Right renal pelvis (tissue), 4 donors: ENCODE results near the gene PPM1F. TPM values are rescaled to one million over a fixed set of nuclear protein-coding genes. Genes with fewer than 3 reads are reported as not detected.
A peak's percentile ranks its signal among the peaks of the same experiment; 100 is the strongest.
"Not testable (repeated sequence)": the region's sequence is repeated elsewhere in the genome, so short reads cannot be mapped to it uniquely, and the experiment has no call there.

Source experiments
- DNase-seq, 4 donors: peaks; one replicate each; pipeline ENCODE4 v3.0.0-alpha.2; 2013; ENCODE audit warnings: low read depth in 4 of 4, low spot score in 3 of 4, missing footprints in 1 of 4
- polyA plus RNA-seq, 4 donors: library from polyadenylated mRNA; unstranded; fragments of 120-200 nt; gene quantifications; one replicate each; pipeline ENCODE4 v1.2.1, GENCODE V29; 2013; ENCODE audit not compliant: insufficient read length in 4 of 4

The PPM1F gene
- polyA plus RNA-seq, 4 donors: 37.8 to 42.6 (median 39.1) TPM

DNA sequence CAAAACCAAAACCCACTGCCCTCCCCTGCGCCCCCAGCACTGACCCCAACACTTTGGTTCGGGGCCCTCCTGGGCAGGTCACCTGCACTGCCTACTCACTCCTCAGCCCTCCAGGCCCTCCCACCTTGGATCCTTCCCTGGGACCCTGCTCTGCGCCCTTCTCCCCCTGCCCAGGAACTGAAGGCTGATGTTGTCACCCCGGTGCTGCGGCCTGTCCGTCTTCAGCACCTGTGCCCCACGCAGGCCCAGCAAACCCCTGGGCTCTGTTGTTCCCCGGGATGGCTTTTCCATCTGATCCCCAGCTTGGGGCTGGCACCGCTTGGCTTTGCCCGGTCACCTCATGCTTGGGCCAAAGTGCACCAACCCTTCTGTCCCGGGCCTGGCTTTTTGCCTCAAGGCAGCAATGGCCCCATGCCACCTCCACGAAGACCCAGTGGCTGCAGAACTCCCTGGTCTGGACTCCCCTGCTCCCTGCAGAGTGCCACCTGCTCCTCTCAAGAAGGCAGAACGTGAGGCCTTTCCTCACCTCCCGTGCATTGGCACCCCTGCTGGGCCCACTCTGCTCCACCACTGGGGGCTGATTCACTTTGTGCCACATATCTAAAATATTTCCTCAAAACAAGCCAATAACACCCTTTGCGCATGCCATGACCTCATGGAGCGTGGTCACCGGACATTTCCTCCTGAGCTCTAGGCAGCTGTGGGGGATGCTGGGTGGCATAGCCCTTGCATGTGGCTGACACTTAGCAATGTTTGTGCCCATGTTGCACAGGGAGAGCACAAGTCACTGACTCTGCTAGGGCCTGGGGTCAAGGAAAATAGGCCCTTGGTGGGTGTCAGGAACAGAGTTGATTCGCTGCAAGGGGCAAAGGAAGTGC lies 8.8 kb downstream of the PPM1F start:
- DNase-seq: no peak

DNA sequence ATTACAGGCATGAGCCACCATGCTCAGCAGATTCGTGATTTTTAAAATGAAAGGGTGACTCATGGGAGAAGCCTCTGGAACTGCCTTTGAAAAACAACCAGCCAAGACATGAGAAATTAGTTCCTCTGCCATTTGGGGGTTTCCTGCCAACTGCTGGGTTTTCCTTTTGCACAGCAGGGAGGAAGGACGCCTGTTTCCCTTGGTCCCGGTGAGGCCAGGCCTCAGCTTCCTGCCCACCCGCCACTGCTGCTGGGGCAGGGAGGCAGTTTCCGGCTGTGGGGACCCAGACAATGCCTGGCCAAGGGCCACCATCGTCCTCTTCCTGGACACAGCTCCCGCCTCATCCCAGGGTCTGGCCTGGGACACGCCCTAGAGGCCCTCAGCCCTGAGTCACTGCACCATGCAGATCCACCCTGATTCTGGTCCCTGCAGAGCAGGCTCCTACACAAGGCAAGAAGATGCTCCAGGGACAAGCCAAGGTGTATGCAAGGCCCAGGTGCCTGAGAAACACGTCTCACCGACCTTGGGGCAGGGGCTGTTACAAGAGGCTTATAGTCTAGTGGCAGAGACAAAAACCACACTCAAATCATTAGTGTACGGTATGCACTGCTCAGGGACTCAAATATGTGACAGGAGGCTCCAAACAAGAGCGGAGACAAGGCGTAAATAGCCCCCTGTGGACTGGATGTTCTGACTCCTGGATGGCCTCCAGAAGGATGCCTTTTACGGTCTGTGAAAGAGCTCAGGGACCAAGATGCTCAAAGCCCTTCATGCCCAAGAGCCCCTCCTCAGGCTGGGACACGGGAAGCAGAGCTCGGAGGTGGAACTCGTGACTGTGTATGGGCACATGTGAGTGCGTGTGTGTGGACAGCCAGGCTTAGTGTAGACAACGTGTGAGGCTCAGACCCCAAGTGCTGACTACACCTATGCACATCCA lies 10.0 kb downstream of the PPM1F start:
- no peak for DNase-seq

DNA sequence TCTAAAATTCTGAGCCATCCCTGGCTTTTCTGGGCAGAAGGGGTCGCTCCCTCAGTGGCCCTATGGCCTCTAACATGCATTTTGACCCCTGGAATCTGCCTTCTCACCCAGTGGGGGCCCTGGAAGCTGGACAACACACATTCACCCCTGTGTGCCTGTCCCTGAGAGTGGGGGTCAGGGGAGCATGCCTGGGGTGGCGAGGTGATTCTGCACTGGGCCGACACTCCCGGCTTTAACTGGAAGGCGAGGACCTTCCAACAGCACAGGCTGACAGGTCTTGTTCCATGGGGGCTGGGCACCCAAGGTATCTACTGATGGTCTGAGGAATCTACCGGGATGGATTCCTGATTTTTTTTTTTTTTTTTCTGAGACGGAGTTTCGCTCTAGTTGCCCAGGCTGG lies 10.7 kb downstream of the PPM1F start:
- DNase-seq: no peak

DNA sequence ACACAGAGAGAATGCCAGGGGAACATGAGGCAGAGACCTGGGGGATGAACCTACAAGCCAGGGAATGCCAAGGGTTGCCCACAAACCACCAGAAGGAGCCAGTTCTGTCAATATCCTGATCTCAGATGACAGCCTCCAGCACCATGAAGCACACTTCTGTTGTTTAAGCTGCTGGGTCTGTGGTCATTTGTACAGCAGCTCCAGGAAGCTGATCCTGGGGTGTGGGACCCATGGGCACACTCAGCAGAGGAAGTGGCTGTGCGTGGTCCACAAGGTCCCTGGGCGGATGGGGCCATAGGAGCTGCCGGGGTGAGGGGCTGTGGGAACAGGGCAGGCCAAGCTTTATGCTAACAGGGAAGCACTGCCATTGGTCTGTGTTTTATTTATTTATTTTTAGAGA lies 12.1 kb downstream of the PPM1F start:
- DNase-seq: no peak

DNA sequence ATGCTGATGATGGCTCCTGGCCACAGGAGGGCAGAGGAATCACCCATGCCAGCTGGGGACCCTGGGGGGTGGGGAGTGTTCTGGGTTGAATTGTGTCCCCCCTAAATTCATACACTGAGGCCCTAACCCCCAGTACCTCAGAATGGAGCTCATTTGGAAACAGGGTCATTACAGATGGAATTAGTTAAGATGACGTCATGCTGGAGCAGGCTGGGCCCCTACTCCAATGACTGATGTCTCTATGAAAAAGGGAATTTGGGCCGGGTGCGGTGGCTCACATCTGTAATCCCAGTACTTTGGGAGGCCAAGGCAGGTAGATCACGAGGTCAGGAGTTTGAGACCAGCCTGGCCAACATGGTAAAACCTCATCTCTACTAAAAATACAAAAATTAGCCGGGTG lies 12.7 kb downstream of the PPM1F start:
- not testable (repeated sequence) for DNase-seq

DNA sequence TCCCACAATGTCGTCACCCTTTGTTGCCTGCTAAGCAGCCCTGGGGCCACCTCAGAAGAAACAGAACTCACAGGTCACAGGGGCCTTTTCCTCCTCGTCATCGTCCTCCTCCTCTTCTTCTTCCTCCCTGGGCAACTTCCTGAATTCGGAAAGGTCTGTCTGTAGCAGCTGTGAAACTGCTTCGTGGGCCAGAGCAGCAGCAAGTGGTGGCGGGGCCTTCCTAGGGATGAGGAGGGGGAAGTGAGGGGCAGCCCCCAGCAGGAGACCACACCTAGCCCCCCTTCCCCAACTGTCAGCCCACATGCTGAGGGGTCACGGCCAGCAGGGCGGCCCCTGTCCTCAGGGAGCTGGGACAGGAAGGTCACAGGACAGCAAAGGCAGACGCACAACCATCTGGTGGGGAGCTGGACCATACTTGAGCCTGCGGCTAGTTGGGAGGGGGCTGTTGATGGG lies 13.2 kb downstream of the PPM1F start:
- no peak for DNase-seq

- no peak for DNase-seq
These were observed 13.7 kb downstream of the PPM1F start for GRCh38 chr22:21938906-21939305.

DNA sequence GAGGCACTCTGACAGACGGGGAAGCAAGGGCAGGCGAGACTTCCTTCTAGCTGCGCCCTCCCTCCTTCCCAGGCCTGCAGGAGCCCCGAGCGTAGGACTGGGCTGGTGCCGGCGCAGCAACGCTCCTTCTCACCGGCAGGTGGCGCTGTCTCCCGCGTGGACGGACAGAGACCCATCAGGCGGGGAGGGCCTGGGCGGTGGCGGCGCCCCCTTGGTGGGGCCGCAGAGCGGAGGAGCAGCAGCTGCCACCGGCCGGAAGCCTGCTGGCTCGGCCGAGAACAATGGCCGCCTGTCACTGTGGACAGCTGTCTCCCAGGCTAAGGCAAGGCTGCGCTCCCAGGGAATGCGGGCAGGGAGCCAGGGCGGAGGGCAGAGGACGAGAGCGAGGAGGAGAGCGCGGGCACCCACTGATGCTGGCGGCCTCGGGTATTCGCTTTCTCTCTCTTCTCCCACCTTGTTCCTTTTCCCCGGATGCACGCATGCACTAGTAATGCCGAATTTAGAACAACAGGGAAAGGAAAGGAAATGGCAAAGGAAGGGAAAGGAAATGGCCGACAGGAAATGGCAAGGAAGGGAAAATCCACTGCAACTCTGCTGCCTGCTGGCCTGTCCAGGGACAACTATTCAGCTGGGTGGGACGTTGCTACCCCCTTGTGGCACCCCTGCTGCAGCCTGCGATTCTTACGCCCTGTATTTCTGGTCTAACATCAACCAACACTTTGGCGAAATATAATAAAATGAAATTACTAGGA lies 14.4 kb downstream of the PPM1F start:
- DNase-seq: peak; percentile 78 to 93 (median 82)

DNA sequence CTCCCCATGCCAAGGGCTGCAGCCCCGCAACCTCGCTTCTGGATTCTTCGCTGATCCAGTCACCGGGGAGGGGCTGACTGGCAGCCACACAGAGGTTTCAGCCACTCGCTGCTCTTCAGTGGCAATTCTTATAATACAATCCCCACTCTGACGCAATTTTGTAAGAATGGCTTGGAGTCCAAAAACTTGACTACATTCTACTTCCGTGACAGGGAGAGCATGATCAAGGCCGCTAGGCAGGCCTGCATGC lies 14.9 kb downstream of the PPM1F start:
- no peak for DNase-seq

DNA sequence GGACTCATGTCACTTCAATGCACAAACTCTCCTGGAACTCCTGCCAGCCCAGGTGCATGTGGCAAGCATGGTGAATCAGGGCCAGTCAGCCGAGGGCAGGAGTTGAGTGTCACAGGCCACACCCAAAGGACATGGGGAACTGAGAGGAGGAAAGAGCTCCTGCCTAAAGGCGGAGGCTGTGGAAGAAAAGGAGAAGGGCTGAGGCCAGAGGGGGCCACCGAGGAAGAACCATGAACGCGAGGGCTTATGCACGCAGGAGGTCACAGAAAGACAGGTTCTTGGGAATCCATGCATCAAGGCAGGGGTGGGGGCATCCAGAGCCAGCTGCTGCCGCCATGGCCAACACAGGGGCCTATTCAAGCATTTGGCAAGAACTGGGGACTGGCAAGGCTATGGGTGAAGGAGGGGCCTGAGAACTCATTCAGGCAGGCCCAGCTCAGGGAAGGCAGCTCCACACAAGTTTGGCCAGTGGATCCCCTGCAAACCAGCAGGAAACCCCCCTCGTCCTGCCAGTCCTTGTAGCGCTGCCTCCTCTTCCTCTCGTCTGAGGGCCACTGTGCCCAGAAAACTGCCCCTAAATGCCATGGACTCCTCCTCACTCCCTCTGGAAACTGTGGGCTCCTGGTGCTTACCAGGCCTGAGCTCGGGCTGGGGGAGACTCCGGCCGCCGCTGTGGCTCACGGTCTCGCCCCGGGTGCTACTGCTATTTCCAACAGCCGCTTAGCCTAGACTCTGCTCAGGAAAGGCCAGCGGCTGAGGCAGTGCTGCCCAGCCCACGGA lies 15.4 kb downstream of the PPM1F start:
- DNase-seq: no peak

GRCh38 chr22:21936151-21936775 lies 16.4 kb downstream of the PPM1F start:
- DNase-seq: no peak

DNA sequence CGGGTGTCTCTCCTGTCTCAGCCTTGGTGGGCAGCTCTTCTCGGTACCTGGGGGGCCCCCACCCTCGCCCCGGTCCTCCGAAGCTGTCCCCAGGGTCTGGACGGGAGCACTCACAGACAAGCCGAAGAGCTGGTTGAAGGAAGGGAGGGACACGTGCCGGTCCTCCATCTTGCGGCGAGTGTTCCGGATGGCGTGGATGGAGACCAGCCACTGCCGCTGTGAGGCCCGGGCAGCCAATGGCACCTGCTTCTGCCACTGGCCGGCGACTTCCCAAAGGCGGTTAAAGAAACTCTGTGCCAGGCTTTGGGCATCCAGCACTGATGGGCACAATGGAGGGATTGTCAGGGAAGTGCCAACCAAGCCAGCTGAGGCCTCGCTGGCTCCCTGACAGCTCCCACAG lies 18.7 kb downstream of the PPM1F start:
- no peak for DNase-seq

DNA sequence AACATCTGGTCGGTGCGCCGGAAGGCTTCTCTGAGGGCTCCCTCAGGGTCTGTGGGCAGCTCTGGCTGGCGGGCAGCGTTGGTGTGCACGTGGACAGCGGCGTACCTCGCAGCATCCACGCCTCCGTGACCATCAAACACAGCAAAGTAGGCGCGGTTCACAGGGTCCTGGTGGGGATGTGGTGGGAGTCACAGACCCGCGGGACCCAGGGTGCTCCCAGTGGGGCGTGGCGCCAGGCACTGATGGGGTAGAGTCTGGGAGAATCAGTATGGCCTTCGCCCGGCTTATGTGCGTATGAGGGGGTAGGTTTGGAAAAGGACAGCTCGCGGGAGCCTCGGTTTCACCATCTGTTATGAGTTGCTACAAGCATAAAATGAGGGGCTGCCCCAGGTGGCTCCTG lies 19.2 kb downstream of the PPM1F start:
- DNase-seq: no peak

DNA sequence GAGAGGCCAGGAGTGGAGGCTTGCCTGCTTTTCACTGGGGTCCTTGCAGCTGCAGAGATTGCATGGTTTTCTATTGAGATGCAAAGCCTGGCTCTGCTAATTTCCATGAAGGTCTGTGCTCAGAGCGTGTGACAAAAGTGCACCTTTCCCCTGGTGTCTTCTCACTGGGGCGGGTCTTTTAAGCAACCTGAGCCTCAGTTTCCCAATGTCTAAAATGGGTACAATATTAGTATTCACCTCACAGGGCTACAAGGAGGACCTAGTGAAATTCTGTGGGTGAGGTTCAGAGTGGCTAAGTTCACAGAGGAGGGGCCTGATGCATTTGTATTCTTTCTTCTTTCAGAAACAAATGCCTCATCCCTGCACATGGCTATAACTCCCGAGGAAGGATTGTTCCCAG lies 20.3 kb downstream of the PPM1F start:
- no peak for DNase-seq

DNA sequence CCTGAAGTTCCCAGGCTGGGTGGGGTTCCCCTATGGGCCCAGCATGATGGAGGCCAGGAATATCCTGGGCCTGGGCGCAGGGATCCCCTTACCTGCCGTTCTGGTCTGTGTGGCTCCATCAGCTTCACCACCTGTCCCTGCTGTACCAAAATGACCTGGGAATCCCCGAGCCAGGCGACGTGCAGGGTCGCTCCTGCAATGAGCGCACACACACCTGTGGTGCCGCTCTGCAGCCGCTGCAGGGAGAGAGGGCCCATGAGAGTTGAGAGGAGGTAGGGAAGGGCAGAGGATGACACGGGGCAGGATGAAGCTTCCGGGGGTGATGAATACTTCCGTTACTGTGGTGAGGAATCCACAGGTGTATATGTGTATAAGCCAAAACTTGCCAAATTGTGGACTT lies 21.6 kb downstream of the PPM1F start:
- DNase-seq: no peak

- DNase-seq: no peak
These were observed 23.4 kb downstream of the PPM1F start for GRCh38 chr22:21929253-21929652.

DNA sequence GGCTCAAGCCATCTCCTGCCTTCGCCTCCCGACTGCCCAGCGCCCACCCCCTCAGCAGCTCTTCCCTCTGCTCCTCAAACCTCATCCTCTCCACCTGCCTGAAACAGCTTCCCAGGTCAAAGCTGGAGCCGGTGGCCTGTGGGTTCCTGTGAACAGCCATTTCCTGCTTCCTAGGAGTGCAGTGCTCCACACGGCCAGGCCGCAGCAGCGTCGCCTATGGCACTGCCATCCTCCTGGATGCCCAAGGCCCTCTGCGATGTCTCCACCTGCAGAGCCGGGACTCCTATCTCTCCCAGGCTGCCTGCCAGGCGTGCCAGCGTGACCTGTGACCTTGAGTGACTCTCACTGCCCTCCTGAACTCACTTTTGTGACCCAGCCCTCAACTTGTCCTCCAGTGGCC lies 24.6 kb downstream of the PPM1F start:
- DNase-seq: no peak

- no peak for DNase-seq
These were observed 25.3 kb downstream of the PPM1F start for GRCh38 chr22:21927174-21927823.

GRCh38 chr22:21926728-21927127 lies 25.9 kb downstream of the PPM1F start:
- no peak for DNase-seq
